Measurements from ENCODE around the gene TENT5C.

GRCh38 chr1:117621316-117621715, 15.5 kb downstream of the TENT5C start:
- no peak for TF ChIP-seq PPARA (CRISPR knock-in tag; IDR thresholded peaks at IDR 0.05; ENCODE audit: borderline replicate concordance)
- TF ChIP-seq TCF4 (CRISPR knock-in tag; IDR thresholded peaks at IDR 0.05; ENCODE audit: borderline replicate concordance), result no peak

All from SK-N-SH treated with all-trans-retinoic acid at 6 μM for 48 hours (cell line).